UCSD-AML1 (cell line): ENCODE measurements around the gene MAP4.

Source experiments
- DNase-seq: peaks from one replicate; lab custom pipeline; 2025; ENCODE audit not compliant: unreplicated experiment; lab: John Stamatoyannopoulos, UW

MAP4 gene

GRCh38 chr3:47870702-47871260 is 145.4 kb downstream of the MAP4 start:
- no peak for DNase-seq

GRCh38 chr3:47870156-47870555 is 146.1 kb downstream of the MAP4 start:
- DNase-seq: no peak

GRCh38 chr3:47868306-47868705 is 147.9 kb downstream of the MAP4 start:
- no peak for DNase-seq

- DNase-seq: no peak
These were observed 148.7 kb downstream of the MAP4 start for GRCh38 chr3:47867451-47868044.

- DNase-seq: no peak
These were observed 151.0 kb downstream of the MAP4 start for GRCh38 chr3:47865192-47865591.

- DNase-seq: no peak
These were observed 152.7 kb downstream of the MAP4 start for GRCh38 chr3:47863391-47864128.

- no peak for DNase-seq
These were observed 156.1 kb downstream of the MAP4 start for GRCh38 chr3:47859956-47860605.

GRCh38 chr3:47857151-47857550 is 159.1 kb downstream of the MAP4 start:
- DNase-seq: no peak

GRCh38 chr3:47856669-47857068 is 159.5 kb downstream of the MAP4 start:
- no peak for DNase-seq

GRCh38 chr3:47855461-47856383 is 160.5 kb downstream of the MAP4 start:
- no peak for DNase-seq

- DNase-seq: no peak
These were observed 161.3 kb downstream of the MAP4 start for GRCh38 chr3:47854720-47855455.

- no peak for DNase-seq
These were observed 161.9 kb downstream of the MAP4 start for GRCh38 chr3:47854267-47854666.

GRCh38 chr3:47852604-47853602 is 163.3 kb downstream of the MAP4 start:
- no peak for DNase-seq

GRCh38 chr3:47851888-47852603 is 164.2 kb downstream of the MAP4 start:
- no peak for DNase-seq

- DNase-seq: peak; percentile 20
These were observed 165.4 kb downstream of the MAP4 start for GRCh38 chr3:47850564-47851410.

GRCh38 chr3:47849699-47850563 is 166.3 kb downstream of the MAP4 start:
- DNase-seq: no peak
